Prostate gland (tissue), 2 donors: ENCODE measurements around the gene CCSER2.

Source experiments
- CTCF ChIP-seq, 4 experiments: fragments of 200-600 bp in 2 of 4; fragments of 450-650 bp in 2 of 4; sonication (generic) in 2 of 4; IDR thresholded peaks; 1 replicate in 3 of 4; 2 replicates in 1 of 4; pipeline ENCODE4 v1.5.1; 2016 to 2019; ENCODE audit warnings: antibody characterized with exemption in 4 of 4, mild to moderate bottlenecking in 2 of 4, moderate library complexity in 2 of 4
- POLR2A ChIP-seq: fragments of 450-650 bp; IDR thresholded peaks from one replicate; pipeline ENCODE4 v1.6.1; 2016; ENCODE audit warnings: antibody characterized with exemption, mild to moderate bottlenecking
- POLR2AphosphoS5 ChIP-seq: sonication (generic); formaldehyde crosslinking; IDR thresholded peaks from one replicate; pipeline ENCODE4 v1.6.1; 2017; ENCODE audit warnings: antibody characterized with exemption

GRCh38 chr10:84493361-84493760 is 165.0 kb downstream of the CCSER2 start:
- no peak for TF ChIP-seq CTCF (IDR thresholded peaks at IDR 0.05)
- TF ChIP-seq POLR2A: no peak
- TF ChIP-seq POLR2AphosphoS5: no peak
